HCEC 1CT (cell line): ENCODE measurements around the gene ATOSB.
A peak's percentile ranks its signal among the peaks of the same experiment; 100 is the strongest.

Experiments
- DNase-seq: peaks from one replicate; pipeline ENCODE4 v3.0.0-alpha.2; 2017

The ATOSB gene

DNA sequence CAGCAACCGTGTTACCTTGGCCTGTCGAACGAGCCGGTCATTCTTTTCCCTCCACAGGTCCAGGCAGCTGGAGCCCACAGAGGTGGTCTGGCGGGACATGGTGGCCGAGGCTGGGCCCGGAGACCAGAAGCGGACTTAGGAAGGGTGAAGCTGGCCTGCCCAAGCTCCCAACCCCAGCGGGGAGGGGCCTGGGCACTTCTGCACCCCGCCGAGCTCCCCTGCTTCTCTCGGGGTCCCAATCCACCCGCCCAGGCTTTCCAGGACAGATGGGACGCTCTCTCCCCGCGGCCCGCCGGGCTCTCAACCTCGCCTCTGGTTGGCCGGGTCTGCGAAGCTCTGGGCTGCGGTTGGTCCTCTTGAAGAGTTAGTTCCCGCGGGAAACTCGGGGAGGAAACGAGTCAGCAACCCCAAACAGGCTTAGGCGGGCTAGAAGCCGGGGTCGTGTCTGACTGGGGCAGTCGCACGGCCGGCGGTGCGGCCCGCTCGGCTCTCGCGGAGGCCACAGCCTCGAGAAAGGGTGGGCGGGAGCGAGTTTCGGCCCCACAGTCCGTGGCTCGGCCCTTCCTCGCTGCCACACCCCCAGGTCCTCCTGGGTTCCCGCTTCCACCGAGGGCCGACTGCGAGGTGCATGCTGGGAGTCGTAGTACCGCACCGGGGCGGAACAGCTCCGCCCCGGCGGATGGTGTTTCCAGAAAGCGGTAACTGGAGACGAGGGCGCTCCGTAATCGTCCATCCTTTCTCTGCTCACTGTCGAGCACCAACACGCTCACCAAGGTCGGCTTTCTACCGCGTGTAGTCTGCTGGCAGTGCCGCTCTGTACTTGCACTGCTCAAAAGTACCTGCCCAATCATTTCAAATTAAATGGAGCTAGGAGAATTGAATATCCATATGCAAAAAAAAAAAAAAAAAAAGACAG, 36.0 kb downstream of the ATOSB start, which contains the start of gene FANCG:
Gene FANCG, minus strand, starts transcription at position 517 of the 916 bp plus-strand sequence. Its CDS starts 418 bp downstream, at position 99.
- DNase-seq = peak; percentile 92

DNA sequence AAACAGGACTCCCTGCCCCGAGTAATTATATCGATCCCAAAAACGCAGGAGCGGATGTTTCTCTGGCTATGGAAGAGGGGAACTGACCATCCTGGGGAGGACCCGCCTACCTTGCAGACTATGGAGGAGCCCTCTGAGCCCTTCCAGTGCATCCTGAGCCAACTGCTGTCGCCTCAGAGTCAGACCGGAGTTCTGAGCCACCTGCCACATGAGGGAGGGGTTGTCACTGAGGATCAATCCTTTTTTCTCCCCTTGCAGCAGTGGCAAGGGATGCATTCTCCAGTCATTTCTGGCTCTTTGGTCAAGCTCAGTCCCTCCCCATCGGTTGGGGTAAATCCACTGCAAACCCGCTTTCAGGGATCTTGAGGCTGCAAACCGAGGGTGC, 36.6 kb downstream of the ATOSB start:
- DNase-seq = no peak

DNA sequence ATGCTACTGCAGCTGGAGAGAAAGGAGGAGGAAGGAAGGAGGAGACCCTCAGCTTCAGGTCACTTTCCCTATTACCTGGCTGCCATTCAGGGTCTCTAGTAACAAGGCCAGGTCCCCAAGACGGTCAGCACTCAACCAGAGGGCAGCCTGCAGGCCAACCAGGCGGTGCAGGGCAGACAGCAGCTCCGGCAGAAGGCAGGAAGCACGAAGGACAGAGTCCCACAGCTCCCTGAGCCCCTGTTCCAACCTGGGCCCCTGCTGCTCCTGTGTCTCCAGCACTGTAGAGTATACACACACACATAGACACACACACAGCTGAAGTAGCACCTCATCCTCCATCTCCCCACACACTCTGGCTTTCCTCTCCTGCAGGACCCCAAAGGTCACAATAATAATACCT, 37.6 kb downstream of the ATOSB start:
- no peak for DNase-seq

DNA sequence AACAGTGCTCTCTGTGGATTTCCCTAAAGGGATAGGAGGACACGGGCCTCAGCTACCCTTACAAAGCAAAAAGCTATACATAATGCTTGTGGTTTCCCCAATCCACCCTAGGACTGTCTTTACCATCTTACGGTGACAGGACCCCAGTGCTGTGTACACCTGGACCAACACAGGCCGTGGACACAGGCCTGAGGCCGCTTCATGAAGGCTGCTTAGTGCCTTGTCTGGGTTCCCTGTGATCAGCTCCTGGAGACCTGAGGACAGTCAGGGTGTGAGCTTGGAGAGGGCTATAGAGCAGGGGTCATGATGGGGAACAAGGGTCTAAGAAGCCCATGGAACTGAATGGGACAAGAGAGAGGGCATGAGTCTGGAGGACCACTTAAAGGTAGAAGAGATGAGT, 38.8 kb downstream of the ATOSB start:
- DNase-seq = no peak

DNA sequence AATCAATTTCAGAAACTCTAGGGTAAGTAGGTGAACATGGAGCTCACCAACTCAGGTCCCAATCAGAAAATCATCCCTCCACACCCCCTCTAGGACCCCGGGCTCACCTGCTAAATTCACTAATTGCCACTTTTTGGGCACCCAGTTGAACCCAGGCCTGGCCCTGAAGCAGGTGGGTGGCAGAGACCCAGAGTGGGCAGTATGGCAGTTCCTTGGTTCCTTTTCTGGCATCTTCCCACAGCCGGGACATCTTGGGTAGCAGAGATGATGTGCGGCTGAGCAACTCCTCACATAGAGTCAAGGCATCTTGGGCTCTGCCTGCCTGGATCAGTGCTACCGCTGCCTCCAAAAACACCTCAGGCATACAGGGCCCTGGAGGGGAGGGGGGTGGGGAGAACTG, 40.3 kb downstream of the ATOSB start:
- DNase-seq = no peak

DNA sequence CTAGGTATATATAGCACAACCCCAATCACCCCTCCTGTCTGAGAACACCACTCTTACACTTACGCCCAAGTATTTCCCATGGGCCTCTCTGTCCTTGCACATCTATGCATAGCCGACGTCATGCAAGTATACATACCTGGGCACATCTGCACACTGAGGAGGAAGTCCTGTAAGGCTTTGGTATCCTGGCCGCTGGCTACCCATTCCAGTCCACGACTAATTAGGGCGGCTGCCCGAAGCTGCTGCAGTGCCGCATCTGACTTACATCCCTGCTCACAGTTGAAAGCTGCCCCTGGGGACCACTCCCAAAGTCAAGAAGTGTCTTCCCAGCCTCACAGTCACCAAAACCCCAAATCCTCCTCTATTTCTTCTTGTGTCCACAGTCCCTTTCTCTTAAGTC, 40.9 kb downstream of the ATOSB start:
- no peak for DNase-seq

DNA sequence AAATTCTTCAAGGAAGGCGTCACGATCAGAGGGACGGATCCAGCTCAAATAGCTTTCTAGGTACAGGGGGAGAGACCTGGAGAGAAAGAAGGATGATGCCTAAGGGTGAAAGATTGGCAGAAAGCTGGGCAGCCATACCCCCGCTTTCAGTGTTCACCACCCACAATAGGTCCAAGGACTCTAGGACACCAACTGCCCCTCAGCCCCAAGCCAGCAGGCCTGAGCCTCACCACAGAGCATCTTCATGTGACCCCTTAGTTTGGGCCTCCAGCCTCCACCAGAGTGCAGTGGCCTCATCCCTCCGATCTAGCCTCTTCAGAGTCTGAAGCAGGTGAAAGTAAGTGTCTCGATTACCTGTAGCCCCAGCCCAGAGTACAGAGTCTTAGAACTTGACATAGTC, 41.5 kb downstream of the ATOSB start:
- DNase-seq = no peak

DNA sequence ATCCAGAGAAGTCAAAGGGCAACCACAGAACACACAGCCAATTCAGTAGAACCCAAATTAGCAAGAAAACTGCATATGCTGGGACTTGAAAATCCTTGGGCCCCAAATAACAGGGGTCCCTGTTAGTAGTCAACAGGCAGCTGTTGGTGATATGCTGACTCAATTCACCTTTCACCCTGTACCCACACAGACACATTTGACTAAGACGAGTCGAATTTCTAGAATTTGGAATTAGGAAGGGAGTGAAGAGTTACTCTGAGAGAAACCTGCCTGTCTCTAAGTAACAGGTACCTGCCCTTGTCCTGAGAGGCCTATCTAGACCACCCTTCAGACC, 42.4 kb downstream of the ATOSB start:
- DNase-seq = peak; percentile 13

DNA sequence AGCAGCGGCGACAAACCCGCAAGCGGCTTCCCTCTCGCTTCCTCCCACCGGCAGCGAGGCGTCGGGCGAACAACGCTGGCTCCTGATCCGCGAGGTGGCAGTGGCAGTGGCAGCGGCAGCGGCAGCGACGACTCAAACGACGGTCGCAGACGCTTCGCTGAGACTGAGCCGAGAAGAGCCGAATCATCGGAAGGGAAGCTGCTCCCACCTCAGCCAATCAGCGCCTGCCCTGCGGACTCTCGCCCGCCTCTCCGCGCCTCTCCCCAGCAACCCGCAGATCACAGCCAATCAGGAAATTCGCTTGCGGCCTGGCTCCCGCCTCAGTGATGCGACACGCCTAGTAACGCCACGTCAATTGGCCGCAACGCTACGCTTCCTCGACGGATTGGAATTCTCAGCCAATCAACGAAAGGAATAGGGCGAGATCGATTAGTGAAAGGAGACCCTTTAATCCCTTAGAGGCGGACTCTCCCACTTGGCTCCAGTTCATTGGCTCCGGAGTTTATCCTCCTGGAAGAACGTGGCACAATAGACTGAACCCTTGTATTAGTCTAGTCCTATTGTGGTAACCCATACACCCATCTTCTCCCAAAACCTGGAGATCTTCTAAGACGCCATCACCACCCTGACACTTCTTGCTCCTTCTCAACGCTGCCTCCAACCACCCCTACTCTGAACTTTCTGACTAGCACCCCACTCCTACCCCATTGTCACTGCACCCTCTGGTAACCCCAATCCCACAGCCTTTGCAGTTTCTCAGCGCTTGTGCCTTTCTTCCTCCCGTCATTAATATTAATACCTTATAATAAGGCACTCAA, 43.0 kb downstream of the ATOSB start, which contains the start of gene VCP:
Gene VCP, minus strand, starts transcription at position 165 of the 818 bp plus-strand sequence. CDS start 272 bp downstream, outside the sequence.
- DNase-seq = peak; percentile 99

DNA sequence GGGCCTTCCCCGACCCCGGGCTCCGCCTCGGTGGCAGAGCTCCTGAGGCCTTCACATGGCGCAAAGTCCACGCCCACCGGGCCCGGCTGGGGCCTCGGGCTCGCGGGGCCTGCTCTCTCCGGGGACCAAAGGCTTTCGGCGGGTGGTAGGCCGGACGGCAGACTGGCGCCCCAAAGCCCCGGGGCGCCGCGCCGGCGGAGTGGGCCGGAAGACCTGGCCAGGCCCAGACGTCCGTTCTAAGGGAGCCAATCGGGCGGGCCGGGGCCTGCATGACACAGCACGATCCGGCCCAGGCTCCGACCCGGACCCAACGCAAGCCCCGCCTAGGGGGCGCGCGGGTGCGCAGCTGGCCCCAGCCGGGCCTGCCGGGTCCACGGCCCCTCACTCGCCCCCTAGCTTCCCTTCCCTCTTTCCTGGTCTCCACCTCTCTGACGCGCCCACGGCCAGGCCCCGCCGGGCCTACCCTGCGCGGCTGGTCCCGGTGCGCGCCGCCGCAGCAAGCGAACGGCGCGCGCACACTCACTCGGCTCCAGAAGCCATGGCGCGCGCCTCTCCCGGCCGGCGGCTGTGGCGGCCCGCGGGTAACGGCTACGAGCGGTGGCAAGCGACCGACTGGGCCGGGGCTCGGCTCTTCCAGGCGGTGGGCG, 43.7 kb downstream of the ATOSB start:
- peak; percentile 84 for DNase-seq

DNA sequence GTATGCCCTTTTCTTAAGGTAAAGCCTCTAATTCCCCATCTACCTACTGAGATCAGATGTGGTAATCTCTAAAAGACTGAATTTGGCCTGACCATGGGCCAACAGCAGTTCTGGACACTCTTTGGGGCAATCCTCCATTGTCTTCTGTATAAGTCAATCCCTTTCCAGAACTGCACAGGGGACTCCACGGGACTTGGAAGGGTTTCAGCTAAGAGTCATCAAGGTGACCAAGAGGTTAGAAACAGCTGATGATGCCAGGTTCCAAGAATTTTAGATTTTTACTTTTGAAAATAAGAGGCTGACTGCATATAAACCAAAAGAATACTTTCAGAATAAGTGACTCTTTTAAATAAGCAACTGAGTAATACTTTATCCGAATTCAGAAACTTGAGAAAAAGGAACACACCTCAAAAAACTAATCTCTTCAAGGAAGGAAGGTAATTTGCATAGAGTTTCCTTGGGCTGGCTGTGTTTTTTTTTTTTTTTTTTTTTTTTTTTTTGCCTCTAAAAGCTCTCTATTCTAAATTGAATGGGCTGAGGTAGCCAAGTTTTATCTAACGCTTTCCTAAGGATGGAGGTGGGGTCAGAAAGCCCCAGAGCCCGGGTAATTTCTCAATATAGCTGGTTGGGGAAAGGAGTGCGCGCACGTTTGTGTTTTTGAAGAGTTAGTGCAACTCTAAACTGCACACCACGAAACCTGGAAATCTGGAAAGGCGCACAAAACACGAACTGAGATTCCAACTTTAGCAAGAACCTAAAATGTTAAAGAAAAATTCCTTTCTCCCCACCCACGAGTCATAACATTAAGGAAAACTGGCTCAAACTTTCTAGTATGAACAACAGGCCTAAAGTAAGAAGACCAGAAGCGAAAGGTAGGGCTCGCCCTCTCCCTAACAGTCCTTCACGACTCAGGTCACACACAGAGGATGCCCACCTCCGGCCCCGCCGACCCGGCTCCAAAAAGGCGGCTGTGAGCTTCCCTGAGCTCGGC, 44.5 kb downstream of the ATOSB start:
- peak; percentile 19 for DNase-seq

DNA sequence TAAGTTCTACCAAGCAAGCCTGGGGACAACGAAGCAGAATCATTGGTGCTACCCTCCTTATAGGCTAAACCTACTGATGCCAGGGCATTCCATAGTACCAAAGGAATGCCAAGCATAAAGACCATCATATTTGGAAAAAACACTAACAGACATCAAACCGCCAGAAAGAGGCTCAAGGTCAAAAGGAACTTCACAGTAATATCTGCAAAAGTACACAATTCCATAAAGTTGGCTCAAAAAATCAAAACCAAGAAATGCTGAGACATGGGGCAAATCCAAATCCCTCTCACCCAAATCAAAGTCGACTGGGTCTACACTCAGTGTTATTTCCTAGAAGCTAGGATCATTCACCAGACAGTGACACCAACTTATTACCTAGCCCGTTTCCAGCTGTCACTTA, 46.6 kb downstream of the ATOSB start:
- no peak for DNase-seq

DNA sequence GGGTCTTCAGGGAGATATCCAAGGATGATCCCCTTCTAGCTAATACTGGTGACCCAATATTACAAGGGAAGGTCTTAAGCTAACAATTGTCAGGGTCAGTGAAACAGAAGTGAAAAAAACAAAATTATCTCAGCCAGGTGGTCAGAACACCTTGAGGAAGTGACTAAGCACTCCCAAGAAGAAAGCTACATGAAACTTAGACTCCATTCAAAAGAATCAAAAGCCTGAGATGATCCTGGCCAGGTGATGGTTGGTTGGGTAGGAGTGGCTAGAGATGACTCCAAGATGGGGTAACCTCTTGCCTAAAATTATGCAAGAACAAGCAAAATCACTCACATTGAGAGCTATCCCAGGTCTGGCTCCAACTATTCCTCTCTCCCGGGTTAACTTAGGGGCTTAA, 48.6 kb downstream of the ATOSB start:
- no peak for DNase-seq

DNA sequence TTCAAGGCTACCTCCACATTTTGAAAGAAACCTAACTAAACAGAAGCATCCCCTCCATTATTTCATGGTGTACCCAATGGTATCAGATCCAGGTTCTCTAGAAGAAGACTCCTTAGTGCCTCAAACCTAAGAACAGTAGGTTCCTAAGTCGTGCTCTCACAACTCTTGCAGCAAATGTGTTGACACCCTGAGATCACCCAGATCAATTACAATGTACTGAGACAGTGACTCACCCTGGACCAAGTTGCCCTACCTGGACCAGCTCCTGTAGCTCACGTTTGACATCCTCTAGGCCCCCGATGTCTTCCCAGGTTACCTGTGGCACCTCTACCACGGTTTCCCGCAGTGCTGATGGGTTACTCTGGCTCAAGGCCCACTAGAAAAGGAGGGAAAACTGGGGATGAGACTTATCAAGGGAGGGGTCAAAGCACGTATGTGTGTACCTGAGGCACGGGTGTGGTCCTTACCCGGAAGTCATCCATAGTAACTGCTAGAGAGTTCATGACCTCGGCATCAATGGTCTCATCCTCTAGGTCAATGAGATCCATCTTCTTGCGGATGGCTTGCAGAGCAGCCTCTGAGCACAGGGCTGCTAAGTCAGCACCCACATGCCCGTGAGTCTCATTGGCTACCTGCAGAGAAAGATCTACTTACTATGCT, 55.0 kb downstream of the ATOSB start:
- no peak for DNase-seq

DNA sequence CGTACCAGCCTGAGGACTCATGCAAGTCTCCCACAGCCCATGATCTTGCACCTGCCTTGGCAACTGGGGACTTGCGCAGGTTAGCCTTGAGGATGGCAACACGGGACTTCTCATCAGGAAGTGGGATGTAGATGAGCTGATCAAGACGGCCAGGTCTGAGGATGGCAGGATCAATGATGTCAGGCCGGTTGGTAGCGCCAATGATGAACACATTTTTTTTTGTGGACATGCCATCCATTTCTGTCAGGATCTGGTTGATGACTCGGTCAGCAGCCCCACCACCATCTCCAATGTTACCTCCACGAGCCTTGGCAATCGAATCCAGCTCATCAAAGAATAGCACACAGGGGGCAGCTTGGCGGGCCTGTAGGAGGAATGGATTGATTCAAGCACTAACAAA, 56.2 kb downstream of the ATOSB start:
- DNase-seq = no peak

DNA sequence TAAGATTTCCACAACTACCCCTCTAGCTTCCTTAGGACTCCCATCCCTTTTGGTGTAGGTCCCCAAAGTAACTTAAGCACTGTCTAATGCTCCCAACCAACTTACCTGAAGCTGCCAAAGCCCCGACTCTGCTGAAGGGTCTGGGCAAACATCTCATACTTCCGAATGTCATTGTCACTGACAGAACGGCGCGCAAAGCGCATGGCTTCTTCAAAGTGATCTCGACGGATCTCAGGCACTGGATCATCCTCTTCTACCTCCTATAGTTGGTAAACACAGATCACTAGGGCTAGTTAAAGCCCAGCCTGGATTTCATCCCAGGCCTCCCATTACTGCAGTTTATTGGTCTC, 58.4 kb downstream of the ATOSB start:
- DNase-seq = no peak

DNA sequence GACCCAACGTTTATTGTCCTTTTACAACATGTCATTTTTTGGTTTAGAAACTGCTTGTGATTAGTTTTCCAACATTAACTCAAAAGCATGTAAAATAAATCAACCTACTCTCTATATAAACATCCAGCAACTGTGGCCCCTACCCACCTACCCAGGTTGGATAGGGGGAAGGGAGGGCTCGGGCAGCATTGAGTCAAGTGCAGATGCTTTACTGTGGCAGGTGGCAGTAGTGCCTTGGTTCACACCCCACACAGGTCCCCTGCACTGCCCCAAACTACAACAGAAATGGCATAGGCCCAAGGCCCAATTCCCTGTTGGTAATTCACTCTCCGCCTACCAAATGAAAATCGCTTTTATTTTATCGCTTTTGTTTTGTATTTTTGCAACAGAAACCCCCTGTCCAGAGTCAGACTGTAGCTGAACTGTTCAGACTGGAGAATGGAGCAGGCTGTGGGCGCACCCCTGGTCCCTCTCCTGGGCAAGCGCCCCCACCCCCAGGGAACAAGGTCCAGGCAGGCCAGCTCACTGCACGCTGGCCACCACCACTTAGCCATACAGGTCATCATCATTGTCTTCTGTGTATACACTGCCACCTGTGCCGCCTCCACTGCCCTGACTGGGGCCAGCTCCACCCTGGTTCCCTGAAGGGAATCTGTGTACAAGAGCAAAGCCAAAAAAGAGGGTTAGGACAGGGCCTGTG, 58.9 kb downstream of the ATOSB start:
- no peak for DNase-seq

DNA sequence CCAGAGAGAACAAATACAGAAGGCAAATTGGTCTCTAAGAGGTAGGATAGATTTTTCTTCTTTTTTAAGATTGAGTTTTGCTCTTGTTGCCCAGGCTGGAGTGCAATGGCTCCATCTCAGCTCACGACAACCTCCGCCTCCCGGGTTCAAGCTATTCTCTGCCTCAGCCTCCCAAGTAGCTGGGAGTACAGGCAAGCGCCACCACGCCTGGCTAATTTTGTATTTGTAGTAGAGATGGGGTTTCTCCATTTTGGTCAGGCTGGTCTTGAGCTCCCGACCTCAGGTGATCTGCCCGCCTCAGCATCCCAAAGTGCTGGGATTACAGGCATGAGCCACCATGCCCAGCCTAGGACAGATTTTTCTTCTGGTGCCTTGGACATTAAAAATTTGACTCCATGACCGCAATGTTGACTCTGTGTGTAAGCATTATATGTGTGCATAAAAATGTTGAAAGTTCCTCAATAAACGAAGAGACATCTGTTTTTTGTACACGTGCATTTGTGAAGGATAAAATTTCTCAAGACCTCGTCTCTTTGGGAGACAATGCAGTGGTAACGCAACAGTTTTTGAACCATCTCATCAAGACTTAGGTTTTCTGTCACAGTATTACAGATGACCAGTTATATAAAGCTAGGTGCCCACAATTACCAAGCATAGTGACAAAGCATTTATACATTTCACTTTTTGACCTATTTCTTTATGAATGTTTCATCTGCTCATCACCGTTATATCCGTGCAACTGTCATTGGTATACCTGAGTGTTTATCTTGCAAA, 60.6 kb downstream of the ATOSB start:
- no peak for DNase-seq

DNA sequence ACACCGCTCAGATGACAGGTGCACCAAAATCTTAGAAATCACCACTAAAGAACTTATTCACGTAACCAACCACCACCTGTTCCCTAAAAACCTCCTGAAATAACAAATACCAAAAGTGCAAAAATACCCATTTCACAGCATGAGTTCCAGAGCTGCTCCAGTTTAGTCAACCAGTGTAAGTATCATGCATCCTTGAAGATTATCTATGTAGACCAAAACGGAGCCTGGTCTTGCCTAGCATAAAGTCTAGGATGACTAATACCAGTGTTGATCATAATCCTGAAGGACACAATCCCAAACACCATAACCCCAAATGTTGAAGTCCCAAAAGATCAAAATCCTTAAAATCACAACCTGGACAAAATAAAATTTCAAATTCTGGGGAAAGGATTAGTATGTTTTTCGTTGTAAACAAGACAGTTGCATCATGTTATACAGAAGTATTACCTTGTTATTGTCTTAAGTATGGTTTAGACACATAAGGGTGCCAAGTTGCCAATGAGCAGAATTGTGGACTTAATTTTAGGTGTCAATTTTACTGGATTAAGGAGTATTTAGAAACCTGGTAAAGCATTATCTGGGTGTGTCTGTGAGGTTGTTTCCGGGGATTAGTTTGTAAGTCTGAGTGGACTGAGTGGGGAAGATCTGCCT, 61.4 kb downstream of the ATOSB start:
- no peak for DNase-seq
